GM12874 (cell line): ENCODE measurements around the gene KIF26B.
A peak's percentile ranks its signal among the peaks of the same experiment; 100 is the strongest.

ENCODE experiments used
- CTCF ChIP-seq: IDR thresholded peaks from 2 replicates; pipeline ENCODE4 v1.5.1; 2011; ENCODE audit warnings: low read depth, mild to moderate bottlenecking, control low read depth, low read length, moderate library complexity; ENCODE audit not compliant: insufficient read depth

KIF26B gene

GRCh38 chr1:245155272-245156040 lies 671 bp downstream of the KIF26B start:
- TF ChIP-seq CTCF = no peak

GRCh38 chr1:245156041-245156735 lies 1.4 kb downstream of the KIF26B start:
- TF ChIP-seq CTCF = peak; percentile 85

- TF ChIP-seq CTCF = no peak
Measured at GRCh38 chr1:245156736-245157505, 2.1 kb downstream of the KIF26B start.

GRCh38 chr1:245158913-245159312 lies 4.1 kb downstream of the KIF26B start:
- no peak for TF ChIP-seq CTCF

- no peak for TF ChIP-seq CTCF
Measured at GRCh38 chr1:245160288-245160687, 5.5 kb downstream of the KIF26B start.

- no peak for TF ChIP-seq CTCF
Measured at GRCh38 chr1:245160741-245161400, 6.1 kb downstream of the KIF26B start.

- no peak for TF ChIP-seq CTCF
Measured at GRCh38 chr1:245161866-245162265, 7.1 kb downstream of the KIF26B start.
